ENCODE measurements around the gene SEMA5A.

Gene SEMA5A

DNA sequence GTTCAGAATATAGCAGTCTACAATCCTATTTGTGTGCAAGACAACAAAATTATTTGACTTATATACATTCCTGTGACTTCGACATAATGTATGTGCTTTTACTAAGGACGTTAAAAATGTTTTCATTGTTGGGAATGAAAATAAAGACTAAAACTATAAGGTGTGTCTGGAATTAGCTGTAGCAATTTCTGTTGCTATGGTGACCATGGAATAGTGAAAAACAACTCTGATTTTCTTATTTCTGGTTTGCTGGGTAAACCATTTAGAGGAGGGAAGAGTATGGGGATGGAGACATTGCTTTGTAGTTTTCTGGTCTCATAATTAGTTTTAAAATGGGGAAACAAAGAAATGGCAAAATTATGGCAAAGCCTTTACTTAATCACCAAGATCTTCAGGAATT, 343.2 kb downstream of the SEMA5A start:
- DNase-seq = no peak

DNA sequence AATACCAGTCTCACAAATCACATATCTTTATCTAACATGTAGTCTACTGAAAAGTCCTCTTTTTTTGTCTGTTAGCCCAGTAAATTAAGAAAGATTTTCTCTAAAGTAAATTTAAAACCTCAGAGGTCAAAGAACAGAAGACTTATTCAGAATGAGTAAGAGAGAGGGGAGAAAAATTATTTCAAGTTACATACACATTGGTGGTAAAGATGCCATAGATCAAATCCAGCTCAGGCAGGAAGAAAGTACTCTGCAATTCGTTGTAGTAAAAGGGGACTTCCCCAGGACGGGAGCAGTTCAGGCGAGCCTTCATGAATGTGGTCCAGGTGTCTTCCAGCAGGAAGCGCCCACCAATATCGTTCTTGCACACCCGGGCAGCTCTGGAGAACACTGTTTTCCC, 344.1 kb downstream of the SEMA5A start:
- no peak for DNase-seq

DNA sequence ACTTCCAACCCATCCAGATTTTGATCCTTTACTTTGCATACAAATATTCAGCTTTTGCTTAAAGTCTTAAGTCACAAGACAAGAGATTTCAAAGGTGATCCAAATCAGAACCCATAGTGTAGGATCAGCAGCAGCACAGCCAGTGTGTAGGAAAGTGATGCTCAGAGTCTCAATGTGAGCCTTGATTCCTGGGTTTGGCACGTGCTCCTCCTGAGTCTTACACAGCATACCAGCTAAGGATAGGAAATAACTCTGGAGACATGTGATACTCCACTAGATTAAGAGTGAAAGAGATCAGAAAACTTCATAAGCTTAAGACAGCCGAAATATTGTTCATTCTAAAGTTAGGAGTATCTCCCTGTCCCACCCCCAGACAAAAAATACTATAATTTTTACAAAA, 344.9 kb downstream of the SEMA5A start:
- no peak for DNase-seq

DNA sequence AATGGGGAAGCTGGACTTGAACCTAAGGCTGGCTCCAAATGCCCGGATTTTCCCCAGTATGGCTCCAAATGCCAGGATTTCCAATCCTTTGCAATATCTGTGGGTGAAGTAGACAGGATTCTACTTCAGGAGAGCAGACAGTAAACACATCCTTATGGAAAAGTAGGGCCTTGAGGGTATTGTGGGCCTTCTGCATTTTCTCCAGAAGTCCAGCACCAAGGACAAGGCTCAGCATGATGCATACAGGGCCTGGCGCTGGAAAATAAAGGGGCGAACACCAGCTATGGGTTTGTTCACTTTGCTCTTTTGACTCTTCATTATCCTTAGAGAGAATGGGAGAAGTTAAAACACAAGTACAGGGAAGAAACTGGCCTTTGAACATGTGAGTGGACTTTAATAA, 347.5 kb downstream of the SEMA5A start:
- DNase-seq = peak; percentile 47

DNA sequence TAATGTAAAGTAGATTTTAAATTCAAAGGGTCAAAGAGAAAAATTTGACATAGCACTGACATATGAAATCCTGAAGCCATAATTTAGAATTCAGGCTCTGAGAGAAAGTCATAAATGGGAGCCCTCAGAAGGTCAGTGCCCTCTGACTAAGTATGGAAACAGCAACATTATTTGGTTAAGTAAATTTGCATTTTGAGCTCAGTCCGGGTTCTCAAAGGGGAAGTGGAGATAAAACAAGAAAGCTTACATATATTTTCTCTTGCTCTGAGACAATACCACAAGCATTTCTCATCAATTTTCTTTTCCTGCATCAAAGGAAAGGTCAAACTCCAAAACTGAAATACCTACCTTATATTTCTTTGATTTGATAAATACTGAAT, 348.0 kb downstream of the SEMA5A start:
- DNase-seq = peak; percentile 28

DNA sequence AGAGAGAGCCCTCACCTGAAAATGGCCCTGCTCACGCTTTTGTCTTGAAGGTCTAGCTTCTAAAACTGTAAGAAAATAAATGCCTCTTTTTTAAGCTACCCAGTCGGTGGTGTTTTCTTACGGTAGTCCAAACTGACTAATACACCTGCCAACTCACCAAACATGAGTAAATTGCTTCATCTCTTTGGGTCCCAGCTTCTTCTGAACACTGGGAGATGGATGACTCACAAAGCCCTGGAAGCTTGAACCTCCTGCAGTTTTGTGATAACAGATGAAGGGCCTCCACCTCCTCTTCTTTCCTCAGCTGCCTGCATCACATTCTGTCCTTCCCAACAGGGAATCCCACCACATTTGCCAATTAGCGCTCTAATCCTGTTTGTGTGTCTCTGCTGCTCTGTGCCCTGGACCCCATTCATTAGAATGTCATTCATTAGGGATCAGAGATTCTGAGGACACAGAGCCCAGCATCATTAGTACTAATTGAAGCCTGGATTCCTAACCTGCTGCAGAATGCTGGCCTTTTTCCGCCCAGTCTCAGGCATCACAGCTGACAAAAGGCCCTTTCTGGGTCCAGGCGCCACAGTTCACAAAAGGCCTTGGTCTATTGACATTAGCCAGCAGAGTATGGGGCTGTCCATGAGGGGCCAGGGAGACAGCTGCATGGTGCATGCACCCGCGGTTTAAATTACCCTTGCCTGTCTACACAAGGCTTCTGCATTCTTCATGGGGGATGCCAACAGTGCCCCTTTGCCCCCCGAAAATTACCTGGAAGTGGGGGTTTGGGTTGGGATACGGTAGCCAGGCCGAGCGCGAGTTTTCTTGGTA, 349.3 kb downstream of the SEMA5A start:
- peak; percentile 51 for DNase-seq

DNA sequence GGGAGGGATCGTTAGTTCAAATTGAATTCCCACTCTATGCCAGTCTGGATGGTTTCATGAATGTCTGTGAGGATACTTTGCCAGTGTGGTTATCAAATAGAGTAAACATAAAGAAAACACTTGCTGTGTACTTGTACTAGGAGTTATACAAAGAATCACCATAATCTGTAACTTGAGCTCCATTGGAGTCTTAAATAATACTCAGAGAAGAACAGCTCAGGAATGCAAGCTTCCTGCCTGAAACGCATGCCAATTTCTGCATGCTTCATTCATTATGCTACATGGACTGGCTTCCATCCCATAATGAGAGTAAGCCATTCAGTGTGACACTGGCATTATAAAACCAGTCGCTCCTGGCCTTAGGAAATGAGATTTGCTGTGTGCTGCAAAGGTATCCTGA, 351.4 kb downstream of the SEMA5A start:
- DNase-seq = peak; percentile 77

DNA sequence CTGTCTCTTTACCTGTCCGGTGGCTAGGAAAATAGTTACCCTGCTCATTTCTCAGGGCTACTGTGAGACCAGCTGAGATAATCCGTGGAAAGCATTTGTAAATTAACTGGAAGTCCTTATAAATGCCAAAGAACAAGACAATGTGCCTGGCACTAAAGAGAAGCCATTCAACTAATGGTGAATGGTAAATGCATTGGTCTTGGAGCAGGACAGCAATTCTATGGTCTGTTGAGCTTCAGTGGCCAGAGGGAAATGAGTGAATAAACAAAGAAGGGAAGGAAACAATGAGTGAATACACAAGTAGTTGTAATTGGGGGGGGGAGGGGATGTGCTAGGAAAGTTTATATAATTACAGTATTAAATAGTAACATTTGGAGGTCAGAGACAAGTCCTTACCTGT, 353.6 kb downstream of the SEMA5A start:
- DNase-seq = no peak

DNA sequence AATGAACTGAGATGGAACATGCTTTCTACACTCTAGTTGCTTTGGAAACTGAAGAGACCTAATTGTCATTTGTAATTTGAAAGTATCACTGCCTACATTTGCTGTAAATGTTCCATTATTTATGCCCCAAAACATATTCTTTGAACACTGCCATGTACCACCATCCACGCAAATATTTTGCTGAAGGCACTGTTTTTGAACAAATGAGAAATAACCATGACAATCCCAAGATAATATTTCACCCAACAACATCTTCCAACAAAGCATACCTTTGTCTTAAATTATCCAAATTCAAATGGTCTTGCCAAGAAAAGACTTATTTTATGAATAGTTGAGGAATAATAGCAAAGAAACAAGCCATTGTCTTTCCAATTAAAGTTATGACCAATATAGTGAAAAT, 356.2 kb downstream of the SEMA5A start:
- DNase-seq = no peak

DNA sequence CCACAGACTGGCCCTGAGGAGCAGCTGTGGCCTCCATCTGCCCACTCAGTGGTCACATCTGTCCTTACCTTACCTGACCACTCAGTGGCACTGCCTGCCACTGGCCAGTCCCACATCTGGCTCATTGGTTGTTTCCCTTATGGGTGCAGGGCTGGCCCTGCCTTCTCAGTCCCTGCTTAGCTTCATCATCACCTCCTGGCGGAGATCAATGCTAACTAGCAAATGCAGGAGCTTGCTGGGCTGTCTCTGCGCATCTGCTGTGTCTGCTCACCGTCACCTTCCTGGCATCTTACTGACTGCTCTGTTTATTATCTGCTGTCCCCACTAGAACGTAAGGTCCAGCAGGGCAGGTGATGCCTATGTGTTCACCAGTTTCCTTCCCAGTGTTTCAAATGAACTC, 356.9 kb downstream of the SEMA5A start:
- no peak for DNase-seq

DNA sequence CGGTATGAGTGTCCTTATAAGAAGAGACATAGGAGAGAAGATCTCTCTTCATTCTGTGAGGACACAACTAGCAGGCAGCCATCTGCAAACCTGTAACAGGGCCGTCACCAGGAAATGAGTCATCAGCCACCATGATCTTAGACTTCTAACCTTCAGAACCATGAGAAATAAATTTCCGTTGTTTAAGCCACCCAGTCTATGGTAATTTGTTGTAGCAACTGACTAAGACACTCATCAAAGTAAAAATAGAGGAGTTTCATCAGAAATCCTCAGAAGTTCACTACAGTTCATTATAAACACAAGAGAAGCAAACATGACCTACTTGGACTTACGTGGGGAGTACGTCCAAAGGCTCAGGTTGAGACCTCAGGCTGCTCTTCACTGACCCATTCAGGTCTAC, 357.7 kb downstream of the SEMA5A start:
- peak; percentile 83 for DNase-seq

DNA sequence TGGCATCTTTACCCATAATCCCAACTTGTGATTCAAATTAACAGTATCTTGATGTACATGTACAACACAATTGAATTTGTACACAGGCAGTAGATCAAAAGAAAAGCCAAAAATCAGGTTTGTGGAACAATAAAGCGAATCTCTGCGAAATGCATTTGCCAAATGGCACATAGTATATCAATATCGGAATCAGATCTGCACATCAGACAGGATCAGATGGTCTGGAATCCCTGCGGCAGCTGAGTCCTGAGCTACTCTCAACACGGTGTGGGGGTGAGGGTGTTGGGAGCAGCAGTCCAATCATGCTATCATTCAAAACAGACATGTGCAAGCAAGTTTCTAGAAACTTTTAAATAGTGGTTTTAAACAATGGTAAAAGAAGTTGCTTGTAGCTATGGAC, 358.3 kb downstream of the SEMA5A start:
- no peak for DNase-seq

DNA sequence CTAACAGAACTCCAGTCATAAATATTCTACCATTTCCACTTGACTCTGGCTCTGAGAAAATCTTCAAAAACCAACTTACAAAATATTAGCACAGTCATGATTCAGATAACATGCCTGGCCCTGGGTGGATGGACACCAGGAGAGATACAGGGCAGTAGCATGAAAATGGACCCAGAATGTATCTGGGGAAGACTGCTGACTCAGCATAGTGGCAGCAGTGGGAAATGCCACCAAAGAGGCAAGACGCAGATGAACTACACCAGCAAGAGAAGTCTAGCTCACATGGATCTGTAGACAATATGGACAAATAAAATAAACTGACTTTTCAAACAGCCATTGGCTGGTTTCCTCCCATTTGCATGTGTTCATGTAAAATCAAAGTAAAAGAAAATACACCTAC, 359.8 kb downstream of the SEMA5A start:
- DNase-seq = no peak

DNA sequence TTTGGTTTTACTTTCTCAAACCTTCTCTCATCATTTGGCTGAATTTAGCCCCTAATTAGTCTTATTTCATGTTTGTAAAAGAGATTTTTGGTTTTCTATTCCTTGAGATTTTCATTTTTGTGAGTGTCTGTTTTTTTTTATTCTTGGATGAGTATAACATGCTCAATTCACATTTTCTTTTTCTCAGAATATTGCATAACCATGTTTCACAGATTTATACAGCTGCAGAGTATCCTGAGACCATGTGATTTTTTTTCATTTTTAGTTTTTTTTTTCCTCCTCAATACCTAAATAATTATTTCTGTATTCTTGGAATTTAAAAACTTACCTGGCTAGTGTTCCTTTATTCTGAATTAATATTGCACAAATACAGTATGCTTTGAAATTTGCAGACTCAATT, 361.9 kb downstream of the SEMA5A start:
- DNase-seq = no peak

DNA sequence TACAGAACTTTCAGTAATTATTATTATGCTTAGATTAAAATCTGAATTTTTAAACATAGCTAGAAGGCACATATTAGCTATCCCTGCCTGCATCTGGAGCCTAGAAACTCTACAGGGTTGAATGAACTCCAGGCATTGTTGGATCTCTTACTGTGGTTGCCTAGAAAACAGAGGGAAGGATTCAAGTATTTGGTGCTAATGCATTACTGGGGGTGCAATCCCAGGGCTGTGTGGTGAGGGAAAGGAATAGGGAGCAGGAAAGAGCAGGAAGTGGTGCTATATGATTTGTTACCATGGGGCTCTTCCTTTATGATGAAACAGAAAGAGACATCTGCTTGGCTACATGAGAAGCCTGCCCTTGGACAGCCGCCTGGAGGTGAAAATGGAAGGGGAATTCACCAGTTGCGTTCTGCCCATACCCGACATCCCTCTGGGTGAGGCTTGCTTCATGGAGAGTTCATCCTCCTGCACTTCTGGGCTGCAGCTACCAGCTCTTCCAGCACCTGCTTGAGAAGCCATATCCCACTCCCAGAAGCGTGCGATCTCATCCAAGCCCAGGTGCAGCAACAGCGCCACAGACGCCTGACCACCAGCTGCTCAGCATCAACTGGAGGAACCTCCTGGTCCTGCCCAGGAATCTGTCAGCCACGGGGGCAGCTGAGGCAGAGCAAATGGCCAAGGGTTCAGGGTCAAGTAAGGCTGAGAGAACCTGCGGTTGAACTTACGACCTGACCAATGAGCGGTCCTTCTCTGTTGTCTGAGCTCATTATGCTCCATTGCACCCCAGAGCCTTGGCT, 362.8 kb downstream of the SEMA5A start:
- DNase-seq = no peak

DNA sequence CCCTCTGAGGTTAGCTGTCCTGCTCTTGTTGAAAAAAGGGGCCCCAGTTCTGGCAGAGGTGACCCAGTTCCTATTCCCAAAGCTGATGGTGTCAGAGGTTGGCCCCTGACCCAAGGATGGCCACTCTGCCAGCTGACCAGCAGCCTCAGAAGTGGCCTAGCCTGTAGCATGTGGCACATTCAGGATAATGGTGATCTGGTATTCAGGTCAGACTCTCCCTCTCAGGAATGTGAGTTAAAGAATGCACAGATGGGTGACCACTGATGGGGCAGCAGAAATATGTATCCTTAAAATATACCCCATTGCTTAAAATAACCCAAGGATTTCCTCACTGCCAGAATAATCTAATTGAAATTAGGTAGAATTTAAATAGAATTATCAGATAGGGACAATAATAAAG, 369.2 kb downstream of the SEMA5A start:
- no peak for DNase-seq

DNA sequence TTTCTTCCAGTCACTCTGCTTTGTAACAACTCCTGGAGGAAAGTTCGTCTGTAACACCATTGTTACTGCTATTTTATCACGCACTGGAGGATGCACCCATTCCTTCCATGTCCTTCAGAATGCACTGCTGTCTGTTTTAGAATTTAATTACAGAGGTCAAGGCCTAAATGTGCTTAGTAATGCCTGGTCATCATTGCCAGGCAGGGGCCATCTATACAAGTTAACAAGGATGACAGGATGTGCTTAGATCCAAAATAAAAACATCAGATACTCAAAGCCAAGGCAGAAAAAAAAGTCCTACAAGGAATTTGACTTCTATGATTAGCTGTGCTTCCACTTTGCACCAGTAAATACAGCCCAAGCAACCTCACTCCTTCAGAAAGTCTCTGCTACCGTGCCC, 371.4 kb downstream of the SEMA5A start:
- no peak for DNase-seq

DNA sequence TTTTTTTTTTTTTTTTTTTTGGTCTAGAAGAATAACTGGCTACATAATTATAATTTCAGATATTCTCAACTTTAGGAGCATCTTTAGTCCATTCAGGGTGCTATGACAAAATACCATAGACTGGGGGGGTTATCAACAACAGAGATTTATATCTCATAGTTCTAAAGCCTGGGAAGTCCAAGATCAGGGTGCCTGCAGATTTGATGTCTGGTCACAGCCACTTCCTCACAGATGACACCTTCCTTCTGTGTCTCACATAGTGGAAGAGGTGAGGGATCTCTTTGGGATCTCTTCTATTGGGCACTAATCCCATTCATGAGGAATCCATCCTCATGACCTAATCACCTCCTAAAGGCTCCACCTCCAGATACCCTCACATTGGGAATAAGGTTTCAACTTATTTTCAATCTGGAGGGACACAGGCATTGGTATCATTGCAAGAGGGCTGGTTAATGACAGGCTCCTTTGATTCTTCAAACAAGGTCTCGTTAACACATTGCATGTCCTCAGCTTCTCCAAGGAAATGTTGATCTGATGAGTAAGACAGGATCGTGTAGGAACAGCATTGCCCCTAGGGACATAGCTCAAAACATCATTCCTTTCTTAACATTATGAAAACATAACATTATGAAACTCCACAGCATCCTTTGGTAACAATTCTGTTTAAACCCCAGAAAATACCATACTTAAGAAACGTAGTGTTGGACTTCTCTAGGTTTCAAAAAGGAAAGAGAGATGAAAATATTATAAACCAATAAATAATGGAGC, 372.4 kb downstream of the SEMA5A start:
- DNase-seq = peak; percentile 68

DNA sequence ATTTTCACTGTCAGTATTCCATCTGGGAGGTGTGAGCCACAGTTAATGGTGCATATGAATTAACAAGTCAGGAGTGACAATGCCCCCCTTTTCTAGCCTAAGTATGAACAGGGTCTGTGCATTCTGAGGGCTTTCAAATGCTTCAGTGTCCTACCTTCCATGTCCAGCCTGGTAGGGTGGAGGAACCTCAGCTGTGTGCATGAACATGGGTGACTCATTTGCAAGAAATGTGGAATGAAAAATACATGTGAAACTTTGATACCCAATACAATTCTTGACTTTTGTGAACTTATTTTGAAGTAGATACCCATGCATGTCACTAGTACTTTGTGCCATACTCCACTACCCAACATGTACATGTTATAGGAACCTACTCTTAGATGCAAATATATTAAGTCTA, 375.8 kb downstream of the SEMA5A start:
- DNase-seq = peak; percentile 23

DNA sequence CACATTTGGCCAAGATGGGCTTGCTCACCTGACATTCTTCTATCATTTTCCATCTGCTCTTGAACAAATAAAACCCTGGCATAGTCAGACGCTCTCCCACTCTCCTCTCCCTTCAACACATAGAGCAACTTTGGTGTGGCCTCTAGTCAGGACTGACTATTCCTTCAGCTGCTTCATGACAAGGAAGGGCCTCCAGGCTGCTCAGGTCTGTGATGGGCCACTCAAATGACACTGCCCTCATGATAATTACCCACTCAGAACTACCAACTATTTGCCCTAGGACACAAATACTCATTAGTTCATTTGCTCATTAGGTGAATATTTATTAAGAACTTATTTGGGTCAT, 376.3 kb downstream of the SEMA5A start:
- DNase-seq = no peak

DNA sequence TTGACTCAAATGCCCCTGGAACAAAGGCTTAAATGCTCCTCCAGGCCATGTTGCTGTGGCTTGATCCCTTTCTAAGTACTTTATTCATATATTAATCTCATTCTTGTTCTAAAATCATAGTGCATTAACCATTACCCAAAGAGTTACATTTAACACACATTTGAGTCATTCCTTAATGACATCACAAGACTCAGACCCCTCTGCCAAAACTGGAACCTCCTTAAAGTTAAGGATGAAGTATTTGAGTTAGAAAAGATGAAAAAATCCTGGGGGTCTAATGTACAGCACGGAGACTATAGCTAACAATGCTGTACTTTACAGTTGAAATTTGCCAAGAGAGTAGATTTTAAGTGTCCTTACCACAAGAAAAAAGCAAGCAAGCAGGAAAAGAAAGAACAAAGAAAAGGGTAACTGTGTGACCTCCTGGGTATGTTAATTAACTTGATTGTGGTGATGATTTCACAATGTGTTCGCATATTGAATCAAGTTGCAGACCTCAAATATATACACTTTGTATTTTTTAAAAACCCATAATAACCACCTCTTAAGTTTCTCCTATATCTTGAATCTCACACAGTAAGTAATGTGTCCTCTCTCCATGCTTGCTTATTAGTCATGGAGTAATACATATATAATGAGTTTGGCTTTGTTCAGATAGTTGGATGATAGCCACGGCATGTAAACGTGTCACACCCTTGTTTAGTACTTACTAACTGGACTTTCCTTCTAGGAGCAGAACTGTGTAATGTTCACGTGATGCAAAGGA, 376.9 kb downstream of the SEMA5A start:
- DNase-seq = peak; percentile 22

DNA sequence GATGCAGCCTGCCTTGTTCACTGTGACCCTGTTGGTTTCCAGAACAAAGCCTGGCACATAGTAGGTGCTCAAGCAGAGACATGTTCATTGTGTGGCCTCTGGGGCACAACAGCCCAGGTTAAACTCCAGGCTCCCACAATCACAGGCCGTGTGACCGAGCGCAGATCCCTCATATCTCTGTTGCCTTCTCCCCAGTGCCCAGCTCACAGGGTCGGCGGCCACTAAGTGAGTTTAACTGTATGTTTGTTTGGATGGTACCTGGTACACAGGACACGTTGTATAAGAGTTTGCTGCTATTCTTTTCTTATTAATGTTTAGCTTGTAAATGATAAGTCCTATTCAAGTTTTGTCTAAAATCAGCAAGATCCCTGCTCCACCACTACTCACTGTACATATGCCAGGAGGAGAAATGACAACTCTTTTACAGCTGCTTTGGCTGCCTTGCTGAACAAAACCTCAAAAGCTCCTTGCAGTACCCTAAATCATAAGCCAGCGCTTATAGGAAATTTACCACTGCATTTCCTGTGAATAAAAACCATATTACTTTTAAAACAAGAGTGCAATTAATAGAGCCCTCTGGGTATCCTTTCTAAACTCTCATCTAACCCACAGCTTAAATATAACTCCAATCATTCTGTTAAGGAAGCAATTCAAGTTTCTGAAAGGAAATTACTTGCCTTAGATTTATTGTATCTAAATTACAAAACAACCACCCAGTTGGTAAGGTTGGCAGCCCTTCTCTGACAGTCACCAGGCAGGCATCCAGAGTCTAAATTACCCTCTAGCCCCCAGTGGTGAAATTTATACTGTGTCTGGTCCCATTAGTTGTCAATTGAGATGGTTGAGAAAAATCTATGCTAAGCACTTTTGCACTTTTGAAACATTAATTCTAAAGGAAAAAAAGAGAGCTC, 379.4 kb downstream of the SEMA5A start:
- DNase-seq = no peak

All from fibroblast of skin of abdomen (primary cell).